IMR-90 (cell line): ENCODE measurements around the gene ABCA5. TPM values are rescaled to one million over a fixed set of nuclear protein-coding genes. Genes with fewer than 3 reads are reported as not detected.

Experiments used
- ATAC-seq: fragments of 200-7000 bp; cut with Tn5 transposase; 2 replicates; pipeline ENCODE4 v1.9.1; 2020; ENCODE audit warnings: low read depth, mild to moderate bottlenecking, moderate library complexity
- BruUV-seq: library from RNA; stranded (reverse); fragments of 400-500 nt; replicated peaks from 2 replicates; lab custom pipeline; 2021; lab: Mats Ljungman, UMichigan
- CTCF ChIA-PET: fragments of 300-600 bp; formaldehyde crosslinking; extraction: SDS; loops from one replicate; lab custom pipeline; 2021; ENCODE audit warnings: antibody characterized with exemption; lab: Yijun Ruan, JAX
- POLR2A ChIA-PET: fragments of 300-600 bp; sonication (Branson Sonifier 250); formaldehyde crosslinking; loops from one replicate; lab custom pipeline; 2022; ENCODE audit warnings: antibody characterized with exemption; ENCODE audit not compliant: unreplicated experiment; lab: Charles Lee
- DNase-seq: peaks from one replicate; pipeline ENCODE4 v3.0.0; 2013
- H2AFZ ChIP-seq: replicated peaks from 2 replicates; pipeline ENCODE3; 2013; ENCODE audit warnings: low read length, mild to moderate bottlenecking; ENCODE audit not compliant: poor library complexity
- H2AK5ac ChIP-seq: 2 replicates; pipeline ENCODE4 v1.6.1; 2013; ENCODE audit warnings: low read depth, low read length, inconsistent platforms
- H2AK9ac ChIP-seq: replicated peaks from 2 replicates; pipeline ENCODE3; 2013; ENCODE audit warnings: mild to moderate bottlenecking, low read depth, low read length, moderate library complexity; ENCODE audit not compliant: poor library complexity
- H2BK120ac ChIP-seq: 2 replicates; pipeline ENCODE4 v1.6.1; 2013; ENCODE audit warnings: low read depth, low read length, inconsistent platforms
- H2BK15ac ChIP-seq: 3 replicates; pipeline ENCODE4 v1.6.1; 2013; ENCODE audit warnings: low read depth, low read length, inconsistent platforms
- H2BK20ac ChIP-seq: 2 replicates; pipeline ENCODE4 v1.6.1; 2013; ENCODE audit warnings: low read depth, mild to moderate bottlenecking, inconsistent platforms, low read length, moderate library complexity
- H2BK5ac ChIP-seq: 2 replicates; pipeline ENCODE4 v1.6.1; 2013; ENCODE audit warnings: mild to moderate bottlenecking, low read depth, low read length, inconsistent platforms; ENCODE audit not compliant: poor library complexity, severe bottlenecking
- H3K14ac ChIP-seq: replicated peaks from 2 replicates; pipeline ENCODE4 v1.6.1; 2013; ENCODE audit warnings: low read depth, low read length, inconsistent platforms
- H3K18ac ChIP-seq: 2 replicates; pipeline ENCODE4 v1.6.1; 2013; ENCODE audit warnings: low read depth, low read length, control low read depth
- H3K23ac ChIP-seq: 2 replicates; pipeline ENCODE4 v1.6.1; 2013; ENCODE audit warnings: low read depth, low read length, inconsistent platforms
- H3K27ac ChIP-seq: 2 replicates; pipeline ENCODE4 v1.5.1; 2013; ENCODE audit warnings: mild to moderate bottlenecking, control low read depth, low read length; ENCODE audit not compliant: insufficient read depth
- H3K27me3 ChIP-seq: 2 replicates; pipeline ENCODE4 v1.6.1; 2013; ENCODE audit warnings: low read length; ENCODE audit not compliant: control insufficient read depth, insufficient read depth
- H3K36me3 ChIP-seq: 2 replicates; pipeline ENCODE4 v1.6.1; 2013; ENCODE audit warnings: low read length, mixed read lengths; ENCODE audit not compliant: control insufficient read depth, insufficient read depth
- H3K4ac ChIP-seq: 2 replicates; pipeline ENCODE4 v1.6.1; 2013; ENCODE audit warnings: low read depth, low read length, inconsistent platforms
- H3K4me1 ChIP-seq: 2 replicates; pipeline ENCODE4 v1.6.1; 2013; ENCODE audit warnings: low read length, mixed read lengths; ENCODE audit not compliant: control insufficient read depth, insufficient read depth
- H3K4me2 ChIP-seq: 2 replicates; pipeline ENCODE4 v1.6.1; 2013; ENCODE audit warnings: low read depth, mild to moderate bottlenecking, control low read depth, low read length, moderate library complexity
- H3K4me3 ChIP-seq: 2 replicates; pipeline ENCODE4 v1.5.1; 2013; ENCODE audit warnings: low read depth, mild to moderate bottlenecking, control low read depth, low read length, moderate library complexity; ENCODE audit not compliant: insufficient read depth
- H3K56ac ChIP-seq: 2 replicates; pipeline ENCODE4 v1.6.1; 2013; ENCODE audit warnings: low read length, inconsistent platforms; ENCODE audit not compliant: insufficient read depth; ENCODE audit errors: extremely low read depth
- H3K79me1 ChIP-seq, 2 experiments: 2 replicates each; pipeline ENCODE4 v1.6.1; 2013; ENCODE audit warnings: low read length in 2 of 2, inconsistent platforms in 1 of 2, low read depth in 1 of 2
- H3K9ac ChIP-seq: 2 replicates; pipeline ENCODE4 v1.6.1; 2013; ENCODE audit warnings: low read depth, low read length, control low read depth
- H3K9me1 ChIP-seq: 2 replicates; pipeline ENCODE4 v1.6.1; 2013; ENCODE audit warnings: low read length, inconsistent platforms; ENCODE audit not compliant: insufficient read depth
- H3K9me3 ChIP-seq: 2 replicates; pipeline ENCODE4 v1.6.1; 2013; ENCODE audit warnings: low read length; ENCODE audit not compliant: control insufficient read depth, insufficient read depth
- H4K20me1 ChIP-seq: 2 replicates; pipeline ENCODE4 v1.6.1; 2013; ENCODE audit warnings: low read length, inconsistent platforms; ENCODE audit not compliant: insufficient read depth
- H4K5ac ChIP-seq: 2 replicates; pipeline ENCODE4 v1.6.1; 2013; ENCODE audit warnings: mild to moderate bottlenecking, low read depth, low read length, control low read depth
- H4K8ac ChIP-seq, 2 experiments: 2 replicates each; pipeline ENCODE4 v1.6.1; 2013; ENCODE audit warnings: low read depth in 2 of 2, low read length in 2 of 2, control low read depth in 1 of 2, inconsistent platforms in 1 of 2
- H4K91ac ChIP-seq: 2 replicates; pipeline ENCODE4 v1.6.1; 2013; ENCODE audit warnings: low read depth, low read length, inconsistent platforms; ENCODE audit not compliant: insufficient read depth
- BHLHE40 ChIP-seq: fragments of 150-350 bp; IDR thresholded peaks from 2 replicates; pipeline ENCODE4 v1.6.1; 2016; ENCODE audit warnings: mild to moderate bottlenecking, low read depth, low read length
- CEBPB ChIP-seq: IDR thresholded peaks from 2 replicates; pipeline ENCODE4 v1.6.1; 2012; ENCODE audit warnings: low read depth, low read length, improper control_type of control experiment
- CHD1 ChIP-seq: IDR thresholded peaks from 2 replicates; pipeline ENCODE4 v1.6.1; 2012; ENCODE audit warnings: low read depth, low read length, improper control_type of control experiment
- FOS ChIP-seq: fragments of 150-350 bp; IDR thresholded peaks from 2 replicates; pipeline ENCODE4 v1.6.1; 2016; ENCODE audit warnings: low read depth, low read length
- MAFK ChIP-seq: IDR thresholded peaks from 2 replicates; pipeline ENCODE4 v1.6.1; 2012; ENCODE audit warnings: low read depth, low read length, improper control_type of control experiment
- MAZ ChIP-seq: IDR thresholded peaks from 2 replicates; pipeline ENCODE4 v1.6.1; 2012; ENCODE audit warnings: low read depth, mild to moderate bottlenecking, low read length, improper control_type of control experiment, moderate library complexity, borderline replicate concordance
- MXI1 ChIP-seq: IDR thresholded peaks from 2 replicates; pipeline ENCODE4 v1.6.1; 2012; ENCODE audit warnings: low read depth, mild to moderate bottlenecking, low read length, moderate library complexity, borderline replicate concordance
- NFE2L2 ChIP-seq: fragments of 150-350 bp; IDR thresholded peaks from 2 replicates; pipeline ENCODE4 v1.6.1; 2016; ENCODE audit warnings: low read depth, mild to moderate bottlenecking, low read length
- POLR2A ChIP-seq: IDR thresholded peaks from 2 replicates; pipeline ENCODE4 v1.6.1; 2012; ENCODE audit warnings: mild to moderate bottlenecking, low read depth, low read length
- RAD21 ChIP-seq: IDR thresholded peaks from 2 replicates; pipeline ENCODE4 v1.6.1; 2012; ENCODE audit warnings: low read length, improper control_type of control experiment
- RCOR1 ChIP-seq: IDR thresholded peaks from 2 replicates; pipeline ENCODE4 v1.6.1; 2012; ENCODE audit warnings: mild to moderate bottlenecking, low read length, improper control_type of control experiment; ENCODE audit not compliant: insufficient replicate concordance
- RFX5 ChIP-seq: IDR thresholded peaks from 2 replicates; pipeline ENCODE4 v1.8.0; 2012; ENCODE audit warnings: low read depth, mild to moderate bottlenecking, low read length, moderate library complexity
- SMC3 ChIP-seq: fragments of 150-350 bp; IDR thresholded peaks from 2 replicates; pipeline ENCODE4 v1.6.1; 2016; ENCODE audit warnings: low read depth, mild to moderate bottlenecking, antibody characterized with exemption, low read length, moderate library complexity
- WGBS, 2 experiments: methylation state at CpG; one replicate each; pipeline versions ENCODE4 v1.1.5 to v1.1.7; 2013; ENCODE audit warnings: missing lambda C conversion rate in 2 of 2; ENCODE audit not compliant: insufficient read length in 1 of 2; ENCODE audit errors: extremely low coverage in 2 of 2; 5-methylcytosine and 5-hydroxymethylcytosine counted together
- dilution Hi-C: fragments of 300-500 bp; cut with HindIII; formaldehyde crosslinking; loops from one replicate; pipeline ENCODE4 v1.14.3; 2018; ENCODE audit warnings: low sequenced_read_pairs; ENCODE audit not compliant: unreplicated experiment
- in situ Hi-C: fragments of 300-500 bp; cut with MboI; formaldehyde crosslinking; loops from 3 replicates; pipeline ENCODE4 v1.14.3; 2019; ENCODE audit warnings: low sequenced_read_pairs, inconsistent platforms, mixed read lengths
- intact Hi-C: fragments of 100-400 bp; cut with micrococcal nuclease; formaldehyde crosslinking; loops from 2 replicates; pipeline ENCODE4 v1.10.0; 2022
- polyA plus RNA-seq, 3 experiments: library from polyadenylated mRNA; depleted of rRNA; stranded (reverse); fragments of >200 nt; gene quantifications; 2 replicates each; pipeline ENCODE4 v1.2.3, GENCODE V29; 2012; ENCODE audit warnings: low replicate concordance in 1 of 3
- total RNA-seq: library from RNA; depleted of rRNA; stranded (reverse); fragments of >200 nt; gene quantifications from 2 replicates; pipeline ENCODE4 v1.2.3, GENCODE V29; 2012
- TF ChIP-seq, protein P1 (sequence below): conservative IDR thresholded peaks from 2 replicates; pipeline ENCODE4 v1.5.1; 2012; ENCODE audit warnings: mild to moderate bottlenecking, low read depth, low read length, improper control_type of control experiment
- TF ChIP-seq, protein P2 (sequence below): fragments of 150-350 bp; IDR thresholded peaks from 2 replicates; pipeline ENCODE4 v1.6.1; 2017; ENCODE audit warnings: mild to moderate bottlenecking, antibody characterized with exemption, low read length, low read depth
- TF ChIP-seq, protein P3 (sequence below): fragments of 150-350 bp; IDR thresholded peaks from 2 replicates; pipeline ENCODE4 v1.6.1; 2016; ENCODE audit warnings: low read depth, mild to moderate bottlenecking, low read length, moderate library complexity, borderline replicate concordance

ABCA5 gene
- total and polyA plus RNA-seq, 2 of the 4 experiments (the other 2 are of a cell fraction): 1.3 to 2.3 TPM

DNA sequence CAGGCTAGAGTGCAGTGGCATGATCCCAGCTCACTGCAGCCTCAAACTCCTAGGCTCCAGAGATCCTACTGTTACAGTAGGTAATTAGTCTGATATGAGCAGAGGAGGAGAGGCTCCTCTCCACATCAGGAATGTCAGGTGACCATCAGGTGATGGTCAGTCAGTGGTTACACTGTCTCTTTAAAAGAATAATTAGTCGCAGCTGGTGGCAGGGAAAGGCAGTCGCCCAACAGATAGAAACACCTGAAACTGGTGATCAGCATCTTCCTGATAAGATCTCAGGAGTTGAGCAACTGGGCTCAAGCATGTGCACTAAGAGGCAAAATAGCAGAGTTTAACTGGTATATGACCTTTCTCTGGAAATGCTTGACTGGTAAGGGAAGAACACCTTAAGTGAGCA lies 21.5 kb upstream of the ABCA5 start:
- Histone ChIP-seq H4K8ac (no peak overlapping the region), H2BK20ac (no peak overlapping the region), H2AFZ (no peak overlapping the region), H3K9me3 (no peaks in the 10 kb centered on the region), H4K91ac (no peak overlapping the region), H3K23ac (no peak overlapping the region), H2AK5ac (no peak overlapping the region), H3K14ac (no peak overlapping the region), H2AK9ac (no peak overlapping the region), H3K4me3 (no peak overlapping the region), H3K4me2 (no peak overlapping the region), H4K5ac (no peak overlapping the region), H3K4ac (no peak overlapping the region), H3K9ac (no peak overlapping the region), H3K27me3 (peaks cover 2% of the 10 kb centered on the region; the same call in 1 of the 2 replicates), H2BK15ac (no peak overlapping the region), H3K18ac (no peak overlapping the region), H3K4me1 (no peaks in the 10 kb centered on the region), H2BK120ac (no peak overlapping the region), H2BK5ac (no peak overlapping the region), H3K79me1 (no peaks in the 10 kb centered on the region), H3K36me3 (no peaks in the 10 kb centered on the region), H3K9me1 (no peaks in the 10 kb centered on the region), H4K20me1 (no peaks in the 10 kb centered on the region), H3K56ac (no peak overlapping the region), H3K27ac (no peak overlapping the region)
- intact Hi-C loops (no loop called here), dilution Hi-C loops (no loop called here), in situ Hi-C loops (no loop called here)
- no peak for DNase-seq
- no peak for ATAC-seq
- WGBS, 2 experiments: 76% methylated on average over 2 of the region's 2 CpGs; no CpG with 5 or more reads in 1 of the 2 experiments
- no TSS peak for BruUV-seq
- POLR2A ChIA-PET: no interaction called here
- CTCF ChIA-PET: no interaction called here
- TF ChIP-seq, protein P1, sequence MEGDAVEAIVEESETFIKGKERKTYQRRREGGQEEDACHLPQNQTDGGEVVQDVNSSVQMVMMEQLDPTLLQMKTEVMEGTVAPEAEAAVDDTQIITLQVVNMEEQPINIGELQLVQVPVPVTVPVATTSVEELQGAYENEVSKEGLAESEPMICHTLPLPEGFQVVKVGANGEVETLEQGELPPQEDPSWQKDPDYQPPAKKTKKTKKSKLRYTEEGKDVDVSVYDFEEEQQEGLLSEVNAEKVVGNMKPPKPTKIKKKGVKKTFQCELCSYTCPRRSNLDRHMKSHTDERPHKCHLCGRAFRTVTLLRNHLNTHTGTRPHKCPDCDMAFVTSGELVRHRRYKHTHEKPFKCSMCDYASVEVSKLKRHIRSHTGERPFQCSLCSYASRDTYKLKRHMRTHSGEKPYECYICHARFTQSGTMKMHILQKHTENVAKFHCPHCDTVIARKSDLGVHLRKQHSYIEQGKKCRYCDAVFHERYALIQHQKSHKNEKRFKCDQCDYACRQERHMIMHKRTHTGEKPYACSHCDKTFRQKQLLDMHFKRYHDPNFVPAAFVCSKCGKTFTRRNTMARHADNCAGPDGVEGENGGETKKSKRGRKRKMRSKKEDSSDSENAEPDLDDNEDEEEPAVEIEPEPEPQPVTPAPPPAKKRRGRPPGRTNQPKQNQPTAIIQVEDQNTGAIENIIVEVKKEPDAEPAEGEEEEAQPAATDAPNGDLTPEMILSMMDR: no peak
- TF ChIP-seq CEBPB: no peak
- TF ChIP-seq RFX5: no peak
- no peak for TF ChIP-seq RAD21
- no peak for TF ChIP-seq FOS
- TF ChIP-seq MAFK: no peak
- no peak for TF ChIP-seq MXI1
- no peak for TF ChIP-seq BHLHE40
- TF ChIP-seq, protein P2, sequence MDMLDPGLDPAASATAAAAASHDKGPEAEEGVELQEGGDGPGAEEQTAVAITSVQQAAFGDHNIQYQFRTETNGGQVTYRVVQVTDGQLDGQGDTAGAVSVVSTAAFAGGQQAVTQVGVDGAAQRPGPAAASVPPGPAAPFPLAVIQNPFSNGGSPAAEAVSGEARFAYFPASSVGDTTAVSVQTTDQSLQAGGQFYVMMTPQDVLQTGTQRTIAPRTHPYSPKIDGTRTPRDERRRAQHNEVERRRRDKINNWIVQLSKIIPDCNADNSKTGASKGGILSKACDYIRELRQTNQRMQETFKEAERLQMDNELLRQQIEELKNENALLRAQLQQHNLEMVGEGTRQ: no peak
- TF ChIP-seq RCOR1: no peak
- TF ChIP-seq POLR2A: no peak
- no peak for TF ChIP-seq CHD1
- no peak for TF ChIP-seq NFE2L2
- no peak for TF ChIP-seq MAZ
- TF ChIP-seq, protein P3, sequence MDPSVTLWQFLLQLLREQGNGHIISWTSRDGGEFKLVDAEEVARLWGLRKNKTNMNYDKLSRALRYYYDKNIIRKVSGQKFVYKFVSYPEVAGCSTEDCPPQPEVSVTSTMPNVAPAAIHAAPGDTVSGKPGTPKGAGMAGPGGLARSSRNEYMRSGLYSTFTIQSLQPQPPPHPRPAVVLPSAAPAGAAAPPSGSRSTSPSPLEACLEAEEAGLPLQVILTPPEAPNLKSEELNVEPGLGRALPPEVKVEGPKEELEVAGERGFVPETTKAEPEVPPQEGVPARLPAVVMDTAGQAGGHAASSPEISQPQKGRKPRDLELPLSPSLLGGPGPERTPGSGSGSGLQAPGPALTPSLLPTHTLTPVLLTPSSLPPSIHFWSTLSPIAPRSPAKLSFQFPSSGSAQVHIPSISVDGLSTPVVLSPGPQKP: no peak
- TF ChIP-seq SMC3: no peak
